Left renal pelvis (tissue), 4 donors: ENCODE data around the gene EDIL3. TPM values are rescaled to one million over a fixed set of nuclear protein-coding genes. Genes with fewer than 3 reads are reported as not detected.
A peak's percentile ranks its signal among the peaks of the same experiment; 100 is the strongest.
"Not testable (repeated sequence)": the region's sequence is repeated elsewhere in the genome, so short reads cannot be mapped to it uniquely, and the experiment has no call there.

Experiments used
- DNase-seq, 4 donors: peaks; one replicate each; pipeline ENCODE4 v3.0.0-alpha.2; 2013; ENCODE audit warnings: low read depth in 4 of 4, low spot score in 3 of 4
- polyA plus RNA-seq, 4 donors: library from polyadenylated mRNA; unstranded; fragments of 120-200 nt; gene quantifications; one replicate each; pipeline ENCODE4 v1.2.1, GENCODE V29; 2013; ENCODE audit not compliant: insufficient read length in 4 of 4

EDIL3 gene
- polyA plus RNA-seq, 4 donors, result 19.0 to 65.3 (median 54.6) TPM

- no peak for DNase-seq
Measured at GRCh38 chr5:84086511-84086910, 298.2 kb downstream of the EDIL3 start.

GRCh38 chr5:84085387-84086041 is 299.2 kb downstream of the EDIL3 start:
- DNase-seq, result no peak

GRCh38 chr5:84080908-84081307 is 303.8 kb downstream of the EDIL3 start:
- no peak for DNase-seq

- no peak for DNase-seq
Measured at GRCh38 chr5:84072339-84072738, 312.3 kb downstream of the EDIL3 start.

- DNase-seq, result no peak
Measured at GRCh38 chr5:84069608-84070179, 315.0 kb downstream of the EDIL3 start.

- no peak for DNase-seq
Measured at GRCh38 chr5:84063041-84063440, 321.6 kb downstream of the EDIL3 start.

- DNase-seq, result no peak
Measured at GRCh38 chr5:84059672-84060071, 325.0 kb downstream of the EDIL3 start.

GRCh38 chr5:84058561-84058960 is 326.1 kb downstream of the EDIL3 start:
- DNase-seq, result no peak

- no peak for DNase-seq
Measured at GRCh38 chr5:84057211-84057610, 327.5 kb downstream of the EDIL3 start.

GRCh38 chr5:84045964-84046363 is 338.7 kb downstream of the EDIL3 start:
- no peak for DNase-seq

- DNase-seq, result no peak
Measured at GRCh38 chr5:84036842-84037241, 347.8 kb downstream of the EDIL3 start.

- DNase-seq, result no peak
Measured at GRCh38 chr5:84032324-84032723, 352.4 kb downstream of the EDIL3 start.

- DNase-seq, result no peak
Measured at GRCh38 chr5:84028093-84028492, 356.6 kb downstream of the EDIL3 start.

- DNase-seq, result not testable (repeated sequence)
Measured at GRCh38 chr5:84018521-84018920, 366.2 kb downstream of the EDIL3 start.

GRCh38 chr5:84017523-84018172 is 367.0 kb downstream of the EDIL3 start:
- DNase-seq, result no peak

GRCh38 chr5:84016085-84016484 is 368.6 kb downstream of the EDIL3 start:
- peak in 3 of 4 donors; percentile 2 to 12 (median 6) for DNase-seq

- no peak for DNase-seq
Measured at GRCh38 chr5:84014966-84015365, 369.7 kb downstream of the EDIL3 start.

- no peak for DNase-seq
Measured at GRCh38 chr5:83993803-83994202, 390.9 kb downstream of the EDIL3 start.

- DNase-seq, result no peak
Measured at GRCh38 chr5:83991566-83992224, 393.0 kb downstream of the EDIL3 start.

- DNase-seq, result no peak
Measured at GRCh38 chr5:83988293-83988685, 396.4 kb downstream of the EDIL3 start.

GRCh38 chr5:83987513-83988292 is 397.0 kb downstream of the EDIL3 start:
- no peak for DNase-seq
